ENCODE results near the gene SMIM3. TPM values are rescaled to one million over a fixed set of nuclear protein-coding genes. Genes with fewer than 3 reads are reported as not detected.
"Not testable (repeated sequence)": the region's sequence is repeated elsewhere in the genome, so short reads cannot be mapped to it uniquely, and the experiment has no call there.

Gene SMIM3
- total RNA-seq, 1 donor from 2014 or later: 46.7 TPM

DNA sequence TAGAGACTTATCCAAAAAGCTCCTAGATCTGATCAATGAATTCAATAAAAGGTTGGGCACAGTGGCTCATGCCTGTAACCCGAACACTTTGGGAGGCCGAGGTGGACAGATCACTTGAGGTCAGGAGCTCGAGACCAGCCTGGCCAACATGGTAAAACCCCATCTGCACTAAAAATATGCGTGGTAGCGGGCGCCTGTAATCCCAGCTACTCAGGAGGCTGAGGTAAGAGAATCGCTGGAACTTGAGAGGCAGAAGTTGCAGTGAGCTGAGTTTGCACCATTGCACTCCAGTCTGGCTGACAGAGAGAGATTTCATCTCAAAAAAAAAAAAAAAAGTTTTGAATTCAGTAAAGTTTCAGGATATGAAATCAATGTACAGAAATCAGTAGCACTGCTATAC, 39.7 kb upstream of the SMIM3 start:
- Histone ChIP-seq H3K27ac (no peak overlapping the region), H3K4me3 (no peak overlapping the region), H3K4me1 (peaks cover 13% of the 10 kb centered on the region), H3K27me3 (no peaks in the 10 kb centered on the region), H3K9me3 (no peaks in the 10 kb centered on the region), H3K36me3 (peaks cover 0 to 15% of the 10 kb centered on the region in 2 donors)
- intact Hi-C loops (cut with DNase I): no loop called here
- DNase-seq (ENCODE audit: extremely low spot score in 2 of 2): no peak
- no peak for TF ChIP-seq CTCF (IDR thresholded peaks at IDR 0.05)
- no peak for TF ChIP-seq POLR2AphosphoS5 (IDR thresholded peaks at IDR 0.05; ENCODE audit: insufficient read depth in 1 of 2, low read depth in 1 of 2)
- no peak for TF ChIP-seq POLR2A (IDR thresholded peaks at IDR 0.05)

DNA sequence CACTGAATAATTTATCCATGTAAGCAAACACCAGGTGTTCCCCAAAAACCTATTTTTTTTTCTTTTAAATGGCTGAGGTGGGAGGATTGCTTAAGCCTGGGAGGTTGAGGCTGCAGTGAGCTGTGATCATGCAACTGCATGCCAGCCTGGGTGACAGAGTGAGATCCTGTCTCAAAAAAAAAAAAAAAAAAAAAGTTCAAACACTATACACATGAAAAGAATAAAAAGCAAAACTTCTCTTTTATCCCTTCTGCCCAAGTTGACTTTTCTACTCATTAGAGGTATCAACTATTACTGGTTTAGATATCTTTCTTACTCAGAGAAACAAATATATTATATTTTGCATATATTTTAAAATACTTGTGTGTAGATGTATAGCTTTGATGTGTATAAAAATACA, 37.6 kb upstream of the SMIM3 start:
- peaks cover 13% of the 10 kb centered on the region for H3K4me1 ChIP-seq
- H3K36me3 ChIP-seq: peaks cover 0 to 10% of the 10 kb centered on the region in 2 donors
- intact Hi-C loops (cut with DNase I): no loop called here
- no peak overlapping the region for H3K4me3 ChIP-seq
- no peaks in the 10 kb centered on the region for H3K27me3 ChIP-seq
- H3K9me3 ChIP-seq: no peaks in the 10 kb centered on the region
- no peak overlapping the region for H3K27ac ChIP-seq
- no peak for DNase-seq (ENCODE audit: extremely low spot score in 2 of 2)
- no peak for TF ChIP-seq POLR2AphosphoS5 (IDR thresholded peaks at IDR 0.05; ENCODE audit: insufficient read depth in 1 of 2, low read depth in 1 of 2)
- TF ChIP-seq POLR2A (IDR thresholded peaks at IDR 0.05): no peak
- no peak for TF ChIP-seq CTCF (IDR thresholded peaks at IDR 0.05)

DNA sequence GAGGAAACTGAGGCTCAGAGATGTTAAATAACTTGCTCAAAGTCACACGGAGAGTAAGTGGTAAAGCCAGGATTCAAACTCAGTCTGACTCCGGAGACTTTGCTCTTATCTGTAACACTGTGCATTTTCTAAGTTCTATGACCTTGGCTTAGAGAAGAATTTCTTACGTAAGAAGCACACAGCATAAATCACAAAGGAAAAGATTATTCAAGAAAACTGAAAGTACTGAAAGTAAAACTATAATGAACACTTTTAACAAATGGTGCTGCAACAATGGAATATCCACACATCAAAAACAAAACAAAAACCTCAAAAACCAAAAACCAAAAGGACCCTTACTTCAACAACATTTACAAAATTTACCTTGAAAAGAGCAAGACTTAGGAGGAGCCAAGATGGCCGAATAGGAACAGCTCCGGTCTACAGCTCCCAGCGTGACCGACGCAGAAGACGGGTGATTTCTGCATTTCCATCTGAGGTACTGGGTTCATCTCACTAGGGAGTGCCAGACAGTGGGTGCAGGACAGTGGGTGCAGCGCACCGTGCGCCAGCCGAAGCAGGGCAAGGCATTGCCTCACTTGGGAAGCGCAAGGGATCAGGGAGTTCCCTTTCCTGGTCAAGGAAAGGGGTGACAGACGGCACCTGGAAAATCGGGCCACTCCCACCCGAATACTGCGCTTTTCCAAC, 36.0 kb upstream of the SMIM3 start:
- intact Hi-C loops (cut with DNase I); H3K27me3 ChIP-seq; H3K36me3 ChIP-seq; H3K9me3 ChIP-seq; H3K4me3 ChIP-seq; H3K27ac ChIP-seq; DNase-seq (ENCODE audit: extremely low spot score in 2 of 2): not testable (repeated sequence)
- H3K4me1 ChIP-seq: peaks cover 13% of the 10 kb centered on the region

- H3K4me3 ChIP-seq; intact Hi-C loops (cut with DNase I); H3K27ac ChIP-seq; H3K4me1 ChIP-seq; H3K9me3 ChIP-seq; H3K27me3 ChIP-seq; H3K36me3 ChIP-seq; DNase-seq (ENCODE audit: extremely low spot score in 2 of 2): not testable (repeated sequence)
Measured at GRCh38 chr5:150743142-150743488, 35.4 kb upstream of the SMIM3 start.

DNA sequence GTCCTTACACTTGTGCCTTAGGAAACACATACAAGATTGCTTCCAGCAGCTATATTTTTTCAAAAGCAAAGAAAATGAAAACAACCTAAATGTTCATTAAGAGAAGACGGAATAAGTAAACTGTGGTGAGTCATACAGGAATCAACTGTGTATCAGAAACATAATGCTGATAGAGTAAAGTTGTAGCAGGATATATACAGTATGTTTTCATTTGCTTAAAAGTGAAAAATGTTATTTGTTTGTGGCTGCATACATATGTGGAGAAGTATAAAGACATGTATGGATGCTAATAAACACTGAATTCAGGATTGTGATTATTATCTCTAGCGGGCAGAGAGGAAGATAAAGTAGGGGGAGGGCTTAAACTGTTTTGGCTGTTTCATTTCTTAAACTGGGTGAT, 28.1 kb upstream of the SMIM3 start:
- H3K4me3 ChIP-seq: no peak overlapping the region
- TF ChIP-seq POLR2A (IDR thresholded peaks at IDR 0.05) (no peak), POLR2AphosphoS5 (IDR thresholded peaks at IDR 0.05; ENCODE audit: insufficient read depth in 1 of 2, low read depth in 1 of 2) (no peak), CTCF (IDR thresholded peaks at IDR 0.05) (no peak)
- no peaks in the 10 kb centered on the region for H3K27me3 ChIP-seq
- DNase-seq (ENCODE audit: extremely low spot score in 2 of 2): no peak
- no peak overlapping the region for H3K27ac ChIP-seq
- peaks cover 0 to 53% of the 10 kb centered on the region in 2 donors for H3K36me3 ChIP-seq
- H3K4me1 ChIP-seq: peaks cover 18% of the 10 kb centered on the region
- H3K9me3 ChIP-seq: no peaks in the 10 kb centered on the region
- intact Hi-C loops (cut with DNase I): no loop called here

- H3K36me3 ChIP-seq: peaks cover 0 to 59% of the 10 kb centered on the region in 2 donors
- DNase-seq (ENCODE audit: extremely low spot score in 2 of 2): no peak
- H3K27ac ChIP-seq: no peak overlapping the region
- TF ChIP-seq CTCF (IDR thresholded peaks at IDR 0.05) (no peak), POLR2AphosphoS5 (IDR thresholded peaks at IDR 0.05; ENCODE audit: insufficient read depth in 1 of 2, low read depth in 1 of 2) (no peak), POLR2A (IDR thresholded peaks at IDR 0.05) (no peak)
- intact Hi-C loops (cut with DNase I): no loop called here
- H3K9me3 ChIP-seq: no peaks in the 10 kb centered on the region
- H3K4me3 ChIP-seq: no peak overlapping the region
- peaks cover 19% of the 10 kb centered on the region for H3K4me1 ChIP-seq
- H3K27me3 ChIP-seq: no peaks in the 10 kb centered on the region
Measured at GRCh38 chr5:150751096-150751891, 27.3 kb upstream of the SMIM3 start.
